Adrenal gland (tissue), 12 donors: ENCODE results near the gene CBLN3. TPM values are rescaled to one million over a fixed set of nuclear protein-coding genes. Genes with fewer than 3 reads are reported as not detected.

Experiments
- DNase-seq, 7 donors: peaks; one replicate each; pipeline ENCODE4 v3.0.0-alpha.2; 2019 to 2020
- H3K27ac ChIP-seq, 5 donors: fragments of 200-600 bp; sonication (generic) in 4 of 5; 1 replicate in 3 of 5; 2 replicates in 2 of 5; pipeline versions ENCODE4 v1.5.1 to v1.8.0; 2016 to 2020; ENCODE audit warnings: mild to moderate bottlenecking in 1 of 5
- H3K27me3 ChIP-seq: fragments of 200-600 bp; 2 replicates; pipeline ENCODE4 v1.8.0; 2021
- H3K36me3 ChIP-seq, 2 donors: fragments of 200-600 bp; replicated peaks in 1 of 2; 1 replicate in 1 of 2; 2 replicates in 1 of 2; pipeline versions ENCODE4 v1.5.1 to v1.8.0; 2018 to 2022
- H3K4me1 ChIP-seq, 2 donors: fragments of 200-600 bp; replicated peaks in 1 of 2; 1 replicate in 1 of 2; 2 replicates in 1 of 2; pipeline versions ENCODE4 v1.5.1 to v1.8.0; 2018 to 2021
- H3K4me3 ChIP-seq, 4 donors: fragments of 200-600 bp; sonication (generic) in 3 of 4; one replicate each; pipeline ENCODE4 v1.5.1; 2016 to 2018
- H3K9me3 ChIP-seq, 3 donors: fragments of 200-600 bp; sonication (generic) in 1 of 3; replicated peaks in 1 of 3; 1 replicate in 2 of 3; 2 replicates in 1 of 3; pipeline versions ENCODE4 v1.5.1 to v1.8.0; 2016 to 2021
- POLR2A ChIP-seq, 2 donors: fragments of 450-650 bp; IDR thresholded peaks; one replicate each; pipeline ENCODE4 v1.6.1; 2017; ENCODE audit warnings: antibody characterized with exemption in 2 of 2, mild to moderate bottlenecking in 2 of 2, moderate library complexity in 1 of 2
- WGBS, 4 donors: extraction: QIAGEN DNeasy Blood & Tissue Kit in 2 of 4; methylation state at CpG; one replicate each; pipeline versions ENCODE4 v1.1.5 to v1.1.7; 2013 to 2017; 5-methylcytosine and 5-hydroxymethylcytosine counted together
- intact Hi-C, 2 donors: fragments of 100-400 bp; cut with DNase I; formaldehyde crosslinking; loops; one replicate each; pipeline versions ENCODE4 v1.14.1 to v1.15.0; 2022 to 2023
- polyA plus RNA-seq, 3 donors: library from polyadenylated mRNA; stranded (reverse); fragments of 200-250 nt in 2 of 3; fragments of 350-450 nt in 1 of 3; fragmentation: Illumina TruSeq in 1 of 3; extraction: RNeasy Lipid Tissue Mini Kit (QIAGEN cat#74804) in 1 of 3; gene quantifications; one replicate each; pipeline ENCODE4 v1.2.3, GENCODE V29; 2013 to 2014
- total RNA-seq, 9 donors: library from RNA; depleted of rRNA in 4 of 9; stranded (reverse); fragments of >200 nt in 4 of 9; fragments of 120-200 nt in 1 of 9; fragmentation: NEBNext Ultra II Directional in 1 of 9; extraction: Animal tissue kit (Norgen Biotek cat#: 25700) in 1 of 9; gene quantifications; one replicate each; pipeline versions ENCODE4 v1.1.0 to v1.2.4, GENCODE V29; 2013 to 2023
- TF ChIP-seq, protein P1 (sequence below), 6 experiments: fragments of 450-650 bp in 4 of 6; fragments of 200-600 bp in 2 of 6; sonication (generic) in 1 of 6; IDR thresholded peaks; 1 replicate in 5 of 6; 2 replicates in 1 of 6; pipeline versions ENCODE4 v1.5.1 to v1.8.0; 2016 to 2021; ENCODE audit warnings: antibody characterized with exemption in 6 of 6, mild to moderate bottlenecking in 2 of 6, moderate library complexity in 1 of 6
- donor health status: healthy with polysubstance abuse.
- donor health status: Bipolar disorder and iron deficiency.
- donor health status: DM: yes; HTN: yes; CAD: no.
- donor health status: DM: no; HTN: no; CAD: no.
- donor health status: DM: no; HTN: no; CAD: no.
- donor health status: DM: yes; HTN: yes; CAD: no.

The CBLN3 gene
- total and polyA plus RNA-seq, 12 donors, result 3.9 to 43.6 (median 11.9) TPM

DNA sequence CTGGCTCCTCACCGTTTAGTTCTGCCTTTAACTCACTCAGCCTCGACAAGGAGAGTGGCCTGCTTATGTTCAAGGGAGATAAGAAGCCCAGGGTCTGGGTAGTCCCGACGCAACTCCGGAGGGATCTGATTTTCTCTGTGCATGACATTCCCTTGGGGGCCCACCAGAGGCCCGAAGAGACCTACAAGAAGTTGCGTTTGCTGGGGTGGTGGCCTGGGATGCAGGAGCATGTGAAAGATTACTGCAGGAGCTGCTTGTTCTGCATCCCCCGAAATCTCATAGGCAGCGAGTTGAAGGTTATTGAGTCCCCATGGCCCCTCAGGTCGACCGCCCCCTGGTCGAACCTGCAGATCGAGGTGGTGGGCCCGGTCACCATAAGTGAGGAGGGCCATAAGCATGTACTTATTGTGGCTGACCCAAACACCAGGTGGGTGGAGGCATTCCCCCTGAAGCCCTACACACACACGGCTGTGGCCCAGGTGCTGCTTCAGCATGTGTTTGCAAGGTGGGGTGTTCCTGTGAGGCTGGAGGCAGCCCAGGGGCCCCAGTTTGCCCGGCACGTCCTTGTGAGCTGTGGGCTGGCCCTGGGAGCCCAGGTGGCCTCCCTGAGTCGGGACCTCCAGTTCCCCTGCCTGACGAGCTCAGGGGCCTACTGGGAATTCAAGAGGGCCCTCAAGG lies 13.1 kb downstream of the CBLN3 start:
- TF ChIP-seq, protein P1, sequence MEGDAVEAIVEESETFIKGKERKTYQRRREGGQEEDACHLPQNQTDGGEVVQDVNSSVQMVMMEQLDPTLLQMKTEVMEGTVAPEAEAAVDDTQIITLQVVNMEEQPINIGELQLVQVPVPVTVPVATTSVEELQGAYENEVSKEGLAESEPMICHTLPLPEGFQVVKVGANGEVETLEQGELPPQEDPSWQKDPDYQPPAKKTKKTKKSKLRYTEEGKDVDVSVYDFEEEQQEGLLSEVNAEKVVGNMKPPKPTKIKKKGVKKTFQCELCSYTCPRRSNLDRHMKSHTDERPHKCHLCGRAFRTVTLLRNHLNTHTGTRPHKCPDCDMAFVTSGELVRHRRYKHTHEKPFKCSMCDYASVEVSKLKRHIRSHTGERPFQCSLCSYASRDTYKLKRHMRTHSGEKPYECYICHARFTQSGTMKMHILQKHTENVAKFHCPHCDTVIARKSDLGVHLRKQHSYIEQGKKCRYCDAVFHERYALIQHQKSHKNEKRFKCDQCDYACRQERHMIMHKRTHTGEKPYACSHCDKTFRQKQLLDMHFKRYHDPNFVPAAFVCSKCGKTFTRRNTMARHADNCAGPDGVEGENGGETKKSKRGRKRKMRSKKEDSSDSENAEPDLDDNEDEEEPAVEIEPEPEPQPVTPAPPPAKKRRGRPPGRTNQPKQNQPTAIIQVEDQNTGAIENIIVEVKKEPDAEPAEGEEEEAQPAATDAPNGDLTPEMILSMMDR (IDR thresholded peaks at IDR 0.05), result no peak
- no peak for TF ChIP-seq POLR2A (IDR thresholded peaks at IDR 0.05)
- Histone ChIP-seq H3K27me3 (no peaks in the 10 kb centered on the region), H3K4me1 (peaks cover 5 to 17% of the 10 kb centered on the region in 2 donors), H3K9me3 (no peaks in the 10 kb centered on the region), H3K36me3 (peaks cover 0 to 29% of the 10 kb centered on the region in 2 donors), H3K4me3 (no peak overlapping the region), H3K27ac (no peak overlapping the region)
- intact Hi-C loops, result loop anchor here in 1 of 2 donors (5.0 kb wide), 1 partner anchor 49 kb away; the partner anchor contains the start of gene NFATC4
- peak in 2 of 7 donors; percentile 8 to 42 for DNase-seq
- WGBS, 4 donors, result 83 to 93% (median 85%) methylated on average over 6 to 19 of the region's 19 CpGs

DNA sequence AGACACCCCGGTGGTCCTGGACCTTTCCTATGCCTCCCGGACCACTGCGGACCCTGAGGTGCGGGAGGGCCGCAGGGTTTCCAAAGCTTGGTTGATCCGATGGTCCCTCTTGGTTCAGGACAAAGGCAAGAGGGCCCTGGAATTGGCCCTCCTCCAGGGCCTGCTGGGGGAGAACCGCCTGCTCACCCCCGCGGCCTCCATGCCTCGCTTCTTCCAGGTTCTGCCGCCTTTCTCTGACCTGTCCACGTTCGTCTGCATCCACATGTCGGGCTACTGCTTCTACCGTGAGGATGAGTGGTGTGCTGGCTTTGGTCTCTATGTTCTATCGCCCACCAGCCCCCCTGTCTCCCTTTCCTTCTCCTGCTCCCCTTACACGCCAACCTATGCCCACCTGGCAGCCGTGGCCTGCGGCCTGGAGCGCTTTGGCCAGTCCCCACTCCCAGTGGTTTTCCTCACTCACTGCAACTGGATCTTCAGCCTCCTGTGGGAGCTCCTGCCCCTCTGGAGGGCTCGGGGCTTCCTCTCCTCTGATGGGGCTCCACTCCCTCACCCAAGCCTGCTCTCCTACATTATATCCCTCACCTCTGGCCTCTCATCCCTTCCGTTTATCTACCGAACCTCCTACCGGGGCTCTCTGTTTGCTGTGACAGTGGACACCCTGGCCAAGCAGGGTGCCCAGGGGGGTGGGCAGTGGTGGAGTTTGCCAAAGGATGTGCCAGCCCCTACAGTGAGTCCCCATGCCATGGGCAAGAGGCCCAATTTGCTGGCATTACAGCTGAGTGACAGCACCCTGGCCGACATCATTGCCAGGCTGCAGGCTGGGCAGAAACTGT lies 13.8 kb downstream of the CBLN3 start:
- H3K4me1 ChIP-seq, result peaks cover 5 to 17% of the 10 kb centered on the region in 2 donors
- no peak overlapping the region for H3K27ac ChIP-seq
- H3K9me3 ChIP-seq, result no peaks in the 10 kb centered on the region
- H3K27me3 ChIP-seq, result no peaks in the 10 kb centered on the region
- peak in 3 of 7 donors; percentile 4 to 48 (median 21) for DNase-seq
- TF ChIP-seq POLR2A (IDR thresholded peaks at IDR 0.05), result no peak
- H3K36me3 ChIP-seq, result peaks cover 0 to 29% of the 10 kb centered on the region in 2 donors
- intact Hi-C loops, result loop anchor here in 1 of 2 donors (5.0 kb wide), 1 partner anchor 48 kb away; the partner anchor contains the start of gene NFATC4
- 85 to 96% (median 92%) methylated on average over 18 to 25 of the region's 25 CpGs for WGBS, 4 donors
- no peak overlapping the region for H3K4me3 ChIP-seq

DNA sequence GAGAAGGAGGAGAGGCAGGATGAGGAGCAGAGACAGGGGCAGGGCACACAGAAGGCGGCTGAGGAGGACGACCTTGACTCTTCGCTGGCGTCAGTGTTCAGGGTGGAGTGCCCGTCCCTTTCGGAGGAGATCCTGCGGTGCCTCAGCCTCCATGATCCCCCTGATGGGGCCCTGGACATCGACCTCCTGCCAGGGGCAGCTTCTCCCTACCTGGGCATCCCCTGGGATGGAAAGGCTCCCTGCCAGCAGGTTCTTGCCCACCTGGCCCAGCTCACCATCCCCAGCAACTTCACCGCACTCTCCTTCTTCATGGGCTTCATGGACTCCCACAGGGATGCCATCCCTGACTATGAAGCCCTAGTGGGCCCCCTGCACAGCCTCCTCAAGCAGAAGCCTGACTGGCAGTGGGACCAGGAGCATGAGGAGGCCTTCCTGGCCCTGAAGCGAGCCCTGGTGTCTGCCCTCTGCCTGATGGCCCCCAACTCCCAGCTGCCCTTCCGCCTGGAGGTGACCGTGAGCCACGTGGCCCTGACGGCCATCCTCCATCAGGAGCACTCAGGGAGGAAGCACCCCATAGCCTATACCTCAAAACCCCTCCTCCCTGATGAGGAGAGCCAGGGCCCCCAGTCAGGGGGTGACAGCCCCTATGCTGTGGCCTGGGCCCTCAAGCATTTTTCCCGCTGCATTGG lies 14.6 kb downstream of the CBLN3 start:
- intact Hi-C loops, result loop anchor here in 1 of 2 donors (5.0 kb wide), 1 partner anchor 48 kb away; the partner anchor contains the start of gene NFATC4
- Histone ChIP-seq H3K4me3 (no peak overlapping the region), H3K4me1 (peaks cover 5 to 17% of the 10 kb centered on the region in 2 donors), H3K27me3 (no peaks in the 10 kb centered on the region), H3K9me3 (no peaks in the 10 kb centered on the region), H3K27ac (no peak overlapping the region), H3K36me3 (peaks cover 0 to 33% of the 10 kb centered on the region in 2 donors)
- DNase-seq, result peak in 2 of 7 donors; percentile 15 to 22
- TF ChIP-seq POLR2A (IDR thresholded peaks at IDR 0.05), result no peak
- TF ChIP-seq, protein P1 (IDR thresholded peaks at IDR 0.05), result no peak
- 56 to 87% (median 72%) methylated on average over 10 to 15 of the region's 15 CpGs for WGBS, 4 donors

DNA sequence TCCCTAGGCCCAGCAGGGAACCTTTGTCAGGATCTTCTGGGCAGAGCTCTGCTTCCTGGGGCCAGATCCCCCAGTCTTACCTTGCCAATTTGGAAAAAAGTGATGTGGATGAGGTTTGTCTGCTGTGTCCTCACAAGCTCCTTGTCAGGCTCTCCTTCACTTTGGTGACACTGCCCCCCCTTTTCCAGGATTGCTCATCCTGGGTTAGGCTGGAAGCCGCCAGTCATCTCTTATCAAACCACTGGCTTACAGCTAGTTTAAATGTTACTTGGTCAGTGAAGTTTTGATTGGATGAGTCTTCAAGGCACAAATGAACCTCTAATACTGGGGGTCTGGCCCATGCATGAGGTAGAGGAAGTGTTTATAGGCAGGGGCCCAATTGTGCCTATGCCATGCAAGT lies 15.4 kb downstream of the CBLN3 start:
- intact Hi-C loops, result no loop called here
- H3K36me3 ChIP-seq, result peaks cover 0 to 41% of the 10 kb centered on the region in 2 donors
- no peak overlapping the region for H3K4me3 ChIP-seq
- no peak overlapping the region for H3K27ac ChIP-seq
- 22 to 70% (median 64%) methylated on average over 1 of the region's 1 CpG for WGBS, 4 donors
- TF ChIP-seq, protein P1 (IDR thresholded peaks at IDR 0.05), result no peak
- H3K4me1 ChIP-seq, result peaks cover 5 to 17% of the 10 kb centered on the region in 2 donors
- H3K27me3 ChIP-seq, result no peaks in the 10 kb centered on the region
- DNase-seq, result peak in 2 of 7 donors; percentile 34 to 55
- no peaks in the 10 kb centered on the region for H3K9me3 ChIP-seq
